Cardiac fibroblast (primary cell): ENCODE measurements around the gene CFAP20DC.
A peak's percentile ranks its signal among the peaks of the same experiment; 100 is the strongest.

Experiments used
- DNase-seq, 2 donors: peaks; one replicate each; pipeline versions ENCODE4 v3.0.0 to v3.0.0-alpha.2; 2010; ENCODE audit warnings: low read depth in 2 of 2
- H3K4me3 ChIP-seq, 2 donors: replicated peaks in 1 of 2; 1 replicate in 1 of 2; 2 replicates in 1 of 2; pipeline ENCODE4 v1.5.1; 2011; ENCODE audit warnings: low read depth in 2 of 2, low read length in 2 of 2, mild to moderate bottlenecking in 2 of 2, moderate library complexity in 1 of 2
- CTCF ChIP-seq: IDR thresholded peaks from one replicate; pipeline ENCODE4 v1.5.1; 2011; ENCODE audit warnings: low read depth, mild to moderate bottlenecking, low read length, inconsistent platforms

The CFAP20DC gene

GRCh38 chr3:59082106-59082505, 32.3 kb upstream of the CFAP20DC start:
- DNase-seq = no peak

GRCh38 chr3:59081071-59081470, 31.2 kb upstream of the CFAP20DC start:
- no peak for DNase-seq
- H3K4me3 ChIP-seq = no peak overlapping the region
- no peak for TF ChIP-seq CTCF

More at GRCh38 chr3:59082106-59082505, 32.3 kb upstream of the CFAP20DC start:
- H3K4me3 ChIP-seq = no peak overlapping the region
- no peak for TF ChIP-seq CTCF

- H3K4me3 ChIP-seq = no peak overlapping the region
- DNase-seq = no peak
- TF ChIP-seq CTCF = no peak
Measured at GRCh38 chr3:59079962-59080361, 30.1 kb upstream of the CFAP20DC start.

GRCh38 chr3:59074764-59075163, 24.9 kb upstream of the CFAP20DC start:
- DNase-seq = no peak
- TF ChIP-seq CTCF = no peak
- no peak overlapping the region for H3K4me3 ChIP-seq

- no peak for TF ChIP-seq CTCF
- no peak overlapping the region for H3K4me3 ChIP-seq
- DNase-seq = no peak
Measured at GRCh38 chr3:59072681-59073080, 22.9 kb upstream of the CFAP20DC start.

GRCh38 chr3:59069838-59070237, 20.0 kb upstream of the CFAP20DC start:
- H3K4me3 ChIP-seq = no peak overlapping the region
- no peak for DNase-seq
- no peak for TF ChIP-seq CTCF

GRCh38 chr3:59065240-59065639, 15.4 kb upstream of the CFAP20DC start:
- peak in 1 of 2 donors; percentile 27 for DNase-seq
- no peak for TF ChIP-seq CTCF
- H3K4me3 ChIP-seq = no peak overlapping the region
